GM12878 (cell line): ENCODE data around the gene ARL14. TPM values are rescaled to one million over a fixed set of nuclear protein-coding genes. Genes with fewer than 3 reads are reported as not detected.

Source experiments
- ATAC-seq: fragments of 200-7000 bp; cut with Tn5 transposase; 3 replicates; pipeline ENCODE4 v1.9.1; 2020; ENCODE audit warnings: mild to moderate bottlenecking, moderate library complexity
- BruUV-seq: library from RNA; stranded (reverse); fragments of 400-500 nt; replicated peaks from 2 replicates; lab custom pipeline; 2021; lab: Mats Ljungman, UMichigan
- CTCF ChIA-PET: fragments of 300-600 bp; sonication (Branson Sonifier 250); formaldehyde crosslinking; extraction: SDS; loops from one replicate; lab custom pipeline; 2021; ENCODE audit warnings: inconsistent platforms; lab: Yijun Ruan, JAX
- POLR2A ChIA-PET: fragments of 350-600 bp; formaldehyde crosslinking; extraction: SDS; loops from one replicate; lab custom pipeline; 2021; ENCODE audit warnings: inconsistent platforms; lab: Charles Lee
- RAD21 ChIA-PET: fragments of 300-600 bp; sonication (Branson Sonifier 250); formaldehyde crosslinking; loops from one replicate; lab custom pipeline; 2023; ENCODE audit warnings: antibody characterized with exemption; ENCODE audit not compliant: unreplicated experiment; lab: Charles Lee
- SMC1A ChIA-PET: fragments of 300-600 bp; sonication (Branson Sonifier 250); formaldehyde crosslinking; loops from one replicate; lab custom pipeline; 2023; ENCODE audit not compliant: unreplicated experiment, uncharacterized antibody; lab: Charles Lee
- DNase-seq: peaks from one replicate; pipeline ENCODE4 v3.0.0-alpha.2; 2011; ENCODE audit warnings: low read depth, low spot score
- FAIRE-seq: peaks from 3 replicates; lab custom pipeline; 2011; peaks lifted over from hg19 to GRCh38; lab: Jason Lieb, UNC
- H2AFZ ChIP-seq: 2 replicates; pipeline ENCODE4 v1.6.0; 2011; ENCODE audit warnings: low read depth, low read length, control low read depth; ENCODE audit not compliant: control insufficient read depth
- H3K27ac ChIP-seq: 2 replicates; pipeline ENCODE4 v1.5.1; 2011; ENCODE audit warnings: control low read depth; ENCODE audit not compliant: control insufficient read depth, insufficient read depth
- H3K27me3 ChIP-seq, 2 experiments: replicated peaks in 1 of 2; 2 replicates each; pipeline versions ENCODE4 v1.6.0 to v1.6.1; 2011; ENCODE audit warnings: low read length in 1 of 2; ENCODE audit not compliant: control insufficient read depth in 2 of 2, insufficient read depth in 2 of 2
- H3K36me3 ChIP-seq, 2 experiments: 2 replicates each; pipeline ENCODE4 v1.5.1; 2011; ENCODE audit warnings: low read length in 1 of 2; ENCODE audit not compliant: control insufficient read depth in 2 of 2, insufficient read depth in 2 of 2
- H3K4me1 ChIP-seq: 2 replicates; pipeline ENCODE4 v1.6.1; 2011; ENCODE audit warnings: mild to moderate bottlenecking, low read length, moderate library complexity, mixed read lengths; ENCODE audit not compliant: control insufficient read depth, insufficient read depth
- H3K4me2 ChIP-seq: 2 replicates; pipeline ENCODE4 v1.6.0; 2011; ENCODE audit warnings: control low read depth; ENCODE audit not compliant: control insufficient read depth, insufficient read depth
- H3K4me3 ChIP-seq: fragments of 200-600 bp; sonication (generic); 2 replicates; pipeline ENCODE4 v1.5.1; 2016
- H3K79me2 ChIP-seq: 2 replicates; pipeline ENCODE4 v1.6.0; 2011; ENCODE audit warnings: low read length; ENCODE audit not compliant: control insufficient read depth, insufficient read depth
- H3K9ac ChIP-seq: 2 replicates; pipeline ENCODE4 v1.8.0; 2011; ENCODE audit warnings: low read length, control low read depth, mixed read lengths; ENCODE audit not compliant: control insufficient read depth, insufficient read depth
- H3K9me3 ChIP-seq: replicated peaks from 3 replicates; pipeline ENCODE4 v1.5.1; 2011; ENCODE audit warnings: mild to moderate bottlenecking, low read length; ENCODE audit not compliant: control insufficient read depth, insufficient read depth
- H4K20me1 ChIP-seq: 2 replicates; pipeline ENCODE4 v1.6.0; 2011; ENCODE audit not compliant: control insufficient read depth, insufficient read depth
- EGR1 ChIP-seq, 2 experiments: IDR thresholded peaks; 1 replicate in 1 of 2; 2 replicates in 1 of 2; pipeline ENCODE4 v1.6.1; 2011 to 2012; ENCODE audit warnings: low read depth in 2 of 2, low read length in 2 of 2, borderline replicate concordance in 1 of 2, mild to moderate bottlenecking in 1 of 2, moderate library complexity in 1 of 2
- NR2C1 ChIP-seq: fragments of 450-650 bp; IDR thresholded peaks from 2 replicates; pipeline ENCODE4 v1.6.1; 2017; ENCODE audit warnings: antibody characterized with exemption, mild to moderate bottlenecking, moderate library complexity
- RAD21 ChIP-seq: IDR thresholded peaks from 2 replicates; pipeline ENCODE4 v1.6.1; 2011; ENCODE audit warnings: mild to moderate bottlenecking, low read depth, low read length, moderate library complexity; ENCODE audit not compliant: insufficient read depth
- SUPT20H ChIP-seq: IDR thresholded peaks from 2 replicates; pipeline ENCODE4 v1.6.1; 2011; ENCODE audit warnings: low read depth, mild to moderate bottlenecking, low read length, moderate library complexity, borderline replicate concordance; ENCODE audit not compliant: control insufficient read depth
- in situ Hi-C: fragments of 300-500 bp; cut with MboI; formaldehyde crosslinking; loops from 9 replicates; pipeline ENCODE4 v1.14.3; 2018; ENCODE audit warnings: mixed read lengths
- intact Hi-C: fragments of 100-400 bp; cut with micrococcal nuclease; formaldehyde crosslinking; loops from one replicate; pipeline ENCODE4 v1.14.2; 2022; ENCODE audit not compliant: unreplicated experiment
- polyA plus RNA-seq, 11 experiments: library from polyadenylated mRNA; depleted of rRNA in 4 of 11; unstranded in 6 of 11; stranded (reverse) in 5 of 11; fragments of >200 nt; fragmentation: Nextera tagmentation in 4 of 11; fragmentation: Illumina TruSeq in 1 of 11; extraction: Ambion mirVana in 4 of 11; extraction: Trizol in 1 of 11; gene quantifications; 1 replicate in 1 of 11; 2 replicates in 10 of 11; pipeline versions ENCODE4 v1.2.1 to v1.2.3, GENCODE V29; 2011 to 2016; ENCODE audit warnings: inconsistent platforms in 2 of 11, missing spikeins in 2 of 11, low read depth in 1 of 11
- total RNA-seq, 4 experiments: library from RNA; depleted of rRNA in 3 of 4; stranded (reverse); fragments of >200 nt in 3 of 4; fragmentation: Illumina TruSeq in 1 of 4; extraction: Trizol in 1 of 4; gene quantifications; 2 replicates each; pipeline versions ENCODE4 v1.2.1 to v1.2.3, GENCODE V29; 2013 to 2021
- TF ChIP-seq, protein P1 (sequence below): fragments of 450-650 bp; IDR thresholded peaks from 2 replicates; pipeline ENCODE4 v1.6.1; 2018; ENCODE audit warnings: mild to moderate bottlenecking, low read depth, moderate library complexity; ENCODE audit not compliant: partially characterized antibody
- TF ChIP-seq, protein P2 (sequence below), 3 experiments: IDR thresholded peaks in 2 of 3; conservative IDR thresholded peaks in 1 of 3; 2 replicates each; pipeline ENCODE4 v1.5.1; 2011; ENCODE audit warnings: low read depth in 3 of 3, low read length in 3 of 3, mild to moderate bottlenecking in 3 of 3, control low read depth in 2 of 3, moderate library complexity in 2 of 3, inconsistent platforms in 1 of 3, mixed read lengths in 1 of 3; ENCODE audit not compliant: control insufficient read depth in 2 of 3, insufficient read depth in 1 of 3; ENCODE audit errors: extremely low read depth in 1 of 3

Gene ARL14
- total and polyA plus RNA-seq, 10 of the 15 experiments (the other 5 are each of a cell fraction or from before 2014, with no cell fraction given): 0.04 to 0.18 TPM; not detected in 8

DNA sequence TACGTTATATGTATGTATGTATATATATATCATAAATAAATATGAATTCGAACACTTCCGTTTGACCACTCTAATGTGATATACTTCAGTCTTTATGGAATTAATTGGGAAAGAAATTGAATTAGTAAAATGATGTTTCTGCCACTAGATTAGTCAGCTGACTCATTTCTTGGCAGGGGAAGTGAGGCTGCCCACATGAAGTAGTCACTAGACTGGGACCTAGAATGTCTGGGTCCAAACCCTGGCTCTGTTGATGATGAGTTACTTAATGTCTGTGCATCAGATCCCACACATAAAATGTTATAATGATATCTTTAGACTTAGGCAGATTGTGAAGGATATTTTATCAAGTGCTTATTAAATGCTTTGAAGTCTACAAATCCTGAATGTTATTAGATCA is 27.4 kb upstream of the ARL14 start (continued):
- TF ChIP-seq, protein P1, sequence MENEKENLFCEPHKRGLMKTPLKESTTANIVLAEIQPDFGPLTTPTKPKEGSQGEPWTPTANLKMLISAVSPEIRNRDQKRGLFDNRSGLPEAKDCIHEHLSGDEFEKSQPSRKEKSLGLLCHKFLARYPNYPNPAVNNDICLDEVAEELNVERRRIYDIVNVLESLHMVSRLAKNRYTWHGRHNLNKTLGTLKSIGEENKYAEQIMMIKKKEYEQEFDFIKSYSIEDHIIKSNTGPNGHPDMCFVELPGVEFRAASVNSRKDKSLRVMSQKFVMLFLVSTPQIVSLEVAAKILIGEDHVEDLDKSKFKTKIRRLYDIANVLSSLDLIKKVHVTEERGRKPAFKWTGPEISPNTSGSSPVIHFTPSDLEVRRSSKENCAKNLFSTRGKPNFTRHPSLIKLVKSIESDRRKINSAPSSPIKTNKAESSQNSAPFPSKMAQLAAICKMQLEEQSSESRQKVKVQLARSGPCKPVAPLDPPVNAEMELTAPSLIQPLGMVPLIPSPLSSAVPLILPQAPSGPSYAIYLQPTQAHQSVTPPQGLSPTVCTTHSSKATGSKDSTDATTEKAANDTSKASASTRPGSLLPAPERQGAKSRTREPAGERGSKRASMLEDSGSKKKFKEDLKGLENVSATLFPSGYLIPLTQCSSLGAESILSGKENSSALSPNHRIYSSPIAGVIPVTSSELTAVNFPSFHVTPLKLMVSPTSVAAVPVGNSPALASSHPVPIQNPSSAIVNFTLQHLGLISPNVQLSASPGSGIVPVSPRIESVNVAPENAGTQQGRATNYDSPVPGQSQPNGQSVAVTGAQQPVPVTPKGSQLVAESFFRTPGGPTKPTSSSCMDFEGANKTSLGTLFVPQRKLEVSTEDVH: no peak
- TF ChIP-seq SUPT20H (no peak), EGR1 (IDR thresholded peaks at IDR 0.05; ENCODE audit: borderline replicate concordance in 1 of 2, low read depth in 2 of 2, low read length in 2 of 2) (no peak)

DNA sequence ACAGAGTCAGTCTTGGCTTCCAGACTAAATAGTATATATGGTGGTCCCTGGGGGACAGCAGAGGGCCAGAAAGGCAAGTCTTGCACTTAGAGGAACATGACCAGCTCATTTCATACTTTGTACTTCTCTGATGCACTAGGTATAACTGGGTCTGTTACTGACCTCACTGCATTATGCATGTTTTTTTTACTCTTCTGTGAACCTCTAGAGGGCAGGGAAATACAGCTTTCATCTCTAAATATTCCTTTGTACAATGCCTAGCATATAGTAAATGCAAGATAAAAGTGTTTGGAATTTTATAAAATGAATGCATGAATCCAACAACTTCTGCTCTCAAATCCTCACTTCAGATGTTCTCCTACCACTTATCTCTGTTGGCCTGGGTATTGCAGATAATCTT is 23.4 kb upstream of the ARL14 start:
- POLR2A ChIA-PET: interaction anchor here (0.8 kb wide), 1 partner anchor 8 kb away, joined by 3 read pairs; no protein-coding TSS in a partner anchor
- H3K4me3 ChIP-seq: no peak overlapping the region
- no peak overlapping the region for H2AFZ ChIP-seq
- H3K4me1 ChIP-seq: no peaks in the 10 kb centered on the region
- no peaks in the 10 kb centered on the region for H3K36me3 ChIP-seq
- H3K9me3 ChIP-seq: no peaks in the 10 kb centered on the region; the same call in 2 of the 3 replicates
- in situ Hi-C loops: no loop called here
- H3K27ac ChIP-seq: no peak overlapping the region
- H3K4me2 ChIP-seq: no peak overlapping the region
- H3K79me2 ChIP-seq: no peaks in the 10 kb centered on the region
- FAIRE-seq (no peak), DNase-seq (no peak), ATAC-seq (peak; percentile 42; the same call in 2 of the 3 replicates)
- SMC1A ChIA-PET: interaction anchor here (1.0 to 1.3 kb wide), 2 partner anchors 25 to 708 kb away, joined by 3 to 4 read pairs; no protein-coding TSS in a partner anchor
- no peaks in the 10 kb centered on the region for H4K20me1 ChIP-seq
- CTCF ChIA-PET: interaction anchor here (0.7 to 1.8 kb wide), 5 partner anchors 12 to 288 kb away, joined by 3 to 6 read pairs (median 4); no protein-coding TSS in a partner anchor
- RAD21 ChIA-PET: no interaction called here
- no peaks in the 10 kb centered on the region for H3K27me3 ChIP-seq
- BruUV-seq: no TSS peak
- intact Hi-C loops: no loop called here
- no peak overlapping the region for H3K9ac ChIP-seq
- TF ChIP-seq NR2C1 (no peak), RAD21 (peak; percentile 34)
- TF ChIP-seq, protein P2, sequence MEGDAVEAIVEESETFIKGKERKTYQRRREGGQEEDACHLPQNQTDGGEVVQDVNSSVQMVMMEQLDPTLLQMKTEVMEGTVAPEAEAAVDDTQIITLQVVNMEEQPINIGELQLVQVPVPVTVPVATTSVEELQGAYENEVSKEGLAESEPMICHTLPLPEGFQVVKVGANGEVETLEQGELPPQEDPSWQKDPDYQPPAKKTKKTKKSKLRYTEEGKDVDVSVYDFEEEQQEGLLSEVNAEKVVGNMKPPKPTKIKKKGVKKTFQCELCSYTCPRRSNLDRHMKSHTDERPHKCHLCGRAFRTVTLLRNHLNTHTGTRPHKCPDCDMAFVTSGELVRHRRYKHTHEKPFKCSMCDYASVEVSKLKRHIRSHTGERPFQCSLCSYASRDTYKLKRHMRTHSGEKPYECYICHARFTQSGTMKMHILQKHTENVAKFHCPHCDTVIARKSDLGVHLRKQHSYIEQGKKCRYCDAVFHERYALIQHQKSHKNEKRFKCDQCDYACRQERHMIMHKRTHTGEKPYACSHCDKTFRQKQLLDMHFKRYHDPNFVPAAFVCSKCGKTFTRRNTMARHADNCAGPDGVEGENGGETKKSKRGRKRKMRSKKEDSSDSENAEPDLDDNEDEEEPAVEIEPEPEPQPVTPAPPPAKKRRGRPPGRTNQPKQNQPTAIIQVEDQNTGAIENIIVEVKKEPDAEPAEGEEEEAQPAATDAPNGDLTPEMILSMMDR (IDR thresholded peaks at IDR 0.05 in 2 of 3, conservative IDR thresholded peaks at IDR 0.05 in 1 of 3; ENCODE audit: control insufficient read depth in 2 of 3, extremely low read depth in 1 of 3, insufficient read depth in 1 of 3, low read depth in 3 of 3, low read length in 3 of 3): peak in 1 of 3 experiments; percentile 28; a peak in 1 of 6 replicates
